ENCODE data around the gene THAP4.

GRCh38 chr2:241612156-241613016 lies 24.6 kb downstream of the THAP4 start:
- no peak for TF ChIP-seq REST (IDR thresholded peaks at IDR 0.05; ENCODE audit: unreplicated experiment)
- TF ChIP-seq CTCF (conservative IDR thresholded peaks at IDR 0.05; ENCODE audit: low read depth in 2 of 2) = no peak
- TF ChIP-seq POLR2AphosphoS5 (IDR thresholded peaks at IDR 0.05; ENCODE audit: low read depth) = no peak
- TF ChIP-seq EZH2 (IDR thresholded peaks at IDR 0.05; ENCODE audit: low read depth, unreplicated experiment) = no peak
- no peak for TF ChIP-seq EZH2phosphoT487 (IDR thresholded peaks at IDR 0.05; ENCODE audit: unreplicated experiment)
- no peak for TF ChIP-seq CREB1 (CRISPR knock-in tag; IDR thresholded peaks at IDR 0.05; ENCODE audit: low read depth)
- no peak for TF ChIP-seq ZNF114 (CRISPR knock-in tag; IDR thresholded peaks at IDR 0.05)
